ENCODE results near the gene AP2A2. TPM values are rescaled to one million over a fixed set of nuclear protein-coding genes. Genes with fewer than 3 reads are reported as not detected.

Gene AP2A2
- total RNA-seq, 1 experiment from 2014 or later, result 47.1 TPM

DNA sequence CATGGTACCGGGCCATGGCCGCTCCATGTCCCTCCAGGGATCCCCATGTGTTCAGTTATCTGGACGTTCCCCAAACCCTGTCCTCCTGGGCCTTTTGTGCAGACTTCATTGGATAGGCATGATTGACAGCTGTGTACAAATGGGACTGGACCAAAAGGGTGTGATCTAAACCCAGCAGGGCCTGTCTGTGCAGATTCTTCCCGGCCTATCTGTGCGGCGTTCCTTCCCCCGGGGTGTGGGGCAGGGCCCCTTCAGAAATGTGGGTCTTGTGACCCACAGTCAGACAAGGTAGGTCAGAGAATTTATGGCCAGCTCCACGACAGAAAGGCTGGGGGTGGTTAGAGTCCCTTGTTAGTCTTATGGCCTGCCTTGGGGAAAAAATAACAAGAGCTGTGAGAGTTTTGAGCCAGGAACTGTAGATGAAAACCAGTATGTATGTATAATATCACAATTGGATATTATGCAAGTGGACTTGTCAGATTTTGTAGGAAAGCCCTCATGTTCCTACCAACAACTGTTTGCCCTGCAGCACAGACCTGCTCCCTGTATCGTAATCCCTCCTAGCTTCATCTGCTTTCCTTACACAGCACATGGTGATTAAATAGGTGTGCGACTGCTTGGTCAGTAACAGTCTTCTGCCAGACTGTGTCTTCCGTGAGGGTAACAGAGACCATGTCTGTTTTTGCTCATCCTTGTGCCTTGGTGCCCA is 31.7 kb downstream of the AP2A2 start:
- H3K27ac Mint-ChIP-seq, result peak overlapping the region; percentile 68
- peaks cover 36% of the 10 kb centered on the region for H3K4me1 Mint-ChIP-seq
- no peaks in the 10 kb centered on the region for H3K9me3 Mint-ChIP-seq
- POLR2A ChIA-PET, result no interaction called here
- peaks cover 17% of the 10 kb centered on the region for H3K36me3 Mint-ChIP-seq
- TF ChIP-seq, protein P1, sequence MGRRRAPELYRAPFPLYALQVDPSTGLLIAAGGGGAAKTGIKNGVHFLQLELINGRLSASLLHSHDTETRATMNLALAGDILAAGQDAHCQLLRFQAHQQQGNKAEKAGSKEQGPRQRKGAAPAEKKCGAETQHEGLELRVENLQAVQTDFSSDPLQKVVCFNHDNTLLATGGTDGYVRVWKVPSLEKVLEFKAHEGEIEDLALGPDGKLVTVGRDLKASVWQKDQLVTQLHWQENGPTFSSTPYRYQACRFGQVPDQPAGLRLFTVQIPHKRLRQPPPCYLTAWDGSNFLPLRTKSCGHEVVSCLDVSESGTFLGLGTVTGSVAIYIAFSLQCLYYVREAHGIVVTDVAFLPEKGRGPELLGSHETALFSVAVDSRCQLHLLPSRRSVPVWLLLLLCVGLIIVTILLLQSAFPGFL (CRISPR knock-in tag; IDR thresholded peaks at IDR 0.05; ENCODE audit: borderline replicate concordance), result no peak
- TF ChIP-seq, protein P2, sequence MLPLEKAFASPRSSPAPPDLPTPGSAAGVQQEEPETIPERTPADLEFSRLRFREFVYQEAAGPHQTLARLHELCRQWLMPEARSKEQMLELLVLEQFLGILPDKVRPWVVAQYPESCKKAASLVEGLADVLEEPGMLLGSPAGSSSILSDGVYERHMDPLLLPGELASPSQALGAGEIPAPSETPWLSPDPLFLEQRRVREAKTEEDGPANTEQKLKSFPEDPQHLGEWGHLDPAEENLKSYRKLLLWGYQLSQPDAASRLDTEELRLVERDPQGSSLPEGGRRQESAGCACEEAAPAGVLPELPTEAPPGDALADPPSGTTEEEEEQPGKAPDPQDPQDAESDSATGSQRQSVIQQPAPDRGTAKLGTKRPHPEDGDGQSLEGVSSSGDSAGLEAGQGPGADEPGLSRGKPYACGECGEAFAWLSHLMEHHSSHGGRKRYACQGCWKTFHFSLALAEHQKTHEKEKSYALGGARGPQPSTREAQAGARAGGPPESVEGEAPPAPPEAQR (CRISPR knock-in tag; IDR thresholded peaks at IDR 0.05), result no peak
- no peak for DNase-seq (ENCODE audit: low spot score)
- no peak for ATAC-seq
- CTCF ChIA-PET, result interaction anchor here (1.0 to 1.7 kb wide), 2 partner anchors 12 to 37 kb away, joined by 3 to 6 read pairs; no protein-coding TSS in a partner anchor
- H3K27me3 Mint-ChIP-seq (ENCODE audit: low read depth), result no peaks in the 10 kb centered on the region
- no peak overlapping the region for H3K4me3 Mint-ChIP-seq

DNA sequence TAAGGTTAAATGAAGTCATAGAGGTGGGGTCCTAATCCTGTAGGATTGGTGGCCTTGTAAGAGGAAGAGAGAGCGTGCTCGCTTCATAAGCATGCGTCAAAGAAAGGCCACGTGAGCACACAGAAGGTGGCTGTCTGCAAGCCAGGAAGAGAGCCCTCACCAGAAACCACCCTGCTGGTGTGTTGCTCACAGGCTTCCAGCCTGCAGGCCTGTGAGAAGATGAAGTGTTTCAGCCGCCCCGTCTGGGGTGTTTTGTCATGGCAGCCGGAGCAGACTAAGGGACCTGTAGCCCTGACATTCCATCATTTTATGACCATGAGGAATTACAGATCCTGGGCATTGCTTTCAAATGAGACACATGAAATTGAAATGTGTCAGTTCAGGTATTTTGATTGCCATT is 32.4 kb downstream of the AP2A2 start:
- CTCF ChIA-PET, result interaction anchor here (1.7 kb wide), 1 partner anchor 13 kb away, joined by 6 read pairs; no protein-coding TSS in a partner anchor
- POLR2A ChIA-PET, result no interaction called here
- TF ChIP-seq, protein P3, sequence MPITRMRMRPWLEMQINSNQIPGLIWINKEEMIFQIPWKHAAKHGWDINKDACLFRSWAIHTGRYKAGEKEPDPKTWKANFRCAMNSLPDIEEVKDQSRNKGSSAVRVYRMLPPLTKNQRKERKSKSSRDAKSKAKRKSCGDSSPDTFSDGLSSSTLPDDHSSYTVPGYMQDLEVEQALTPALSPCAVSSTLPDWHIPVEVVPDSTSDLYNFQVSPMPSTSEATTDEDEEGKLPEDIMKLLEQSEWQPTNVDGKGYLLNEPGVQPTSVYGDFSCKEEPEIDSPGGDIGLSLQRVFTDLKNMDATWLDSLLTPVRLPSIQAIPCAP (CRISPR knock-in tag; IDR thresholded peaks at IDR 0.05), result no peak
- TF ChIP-seq, protein P4, sequence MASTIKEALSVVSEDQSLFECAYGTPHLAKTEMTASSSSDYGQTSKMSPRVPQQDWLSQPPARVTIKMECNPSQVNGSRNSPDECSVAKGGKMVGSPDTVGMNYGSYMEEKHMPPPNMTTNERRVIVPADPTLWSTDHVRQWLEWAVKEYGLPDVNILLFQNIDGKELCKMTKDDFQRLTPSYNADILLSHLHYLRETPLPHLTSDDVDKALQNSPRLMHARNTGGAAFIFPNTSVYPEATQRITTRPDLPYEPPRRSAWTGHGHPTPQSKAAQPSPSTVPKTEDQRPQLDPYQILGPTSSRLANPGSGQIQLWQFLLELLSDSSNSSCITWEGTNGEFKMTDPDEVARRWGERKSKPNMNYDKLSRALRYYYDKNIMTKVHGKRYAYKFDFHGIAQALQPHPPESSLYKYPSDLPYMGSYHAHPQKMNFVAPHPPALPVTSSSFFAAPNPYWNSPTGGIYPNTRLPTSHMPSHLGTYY (CRISPR knock-in tag; IDR thresholded peaks at IDR 0.05), result no peak
- TF ChIP-seq SP1 (CRISPR knock-in tag; conservative IDR thresholded peaks at IDR 0.05), result no peak
- no peak for TF ChIP-seq RORB (CRISPR knock-in tag; IDR thresholded peaks at IDR 0.05)
- TF ChIP-seq, protein P5, sequence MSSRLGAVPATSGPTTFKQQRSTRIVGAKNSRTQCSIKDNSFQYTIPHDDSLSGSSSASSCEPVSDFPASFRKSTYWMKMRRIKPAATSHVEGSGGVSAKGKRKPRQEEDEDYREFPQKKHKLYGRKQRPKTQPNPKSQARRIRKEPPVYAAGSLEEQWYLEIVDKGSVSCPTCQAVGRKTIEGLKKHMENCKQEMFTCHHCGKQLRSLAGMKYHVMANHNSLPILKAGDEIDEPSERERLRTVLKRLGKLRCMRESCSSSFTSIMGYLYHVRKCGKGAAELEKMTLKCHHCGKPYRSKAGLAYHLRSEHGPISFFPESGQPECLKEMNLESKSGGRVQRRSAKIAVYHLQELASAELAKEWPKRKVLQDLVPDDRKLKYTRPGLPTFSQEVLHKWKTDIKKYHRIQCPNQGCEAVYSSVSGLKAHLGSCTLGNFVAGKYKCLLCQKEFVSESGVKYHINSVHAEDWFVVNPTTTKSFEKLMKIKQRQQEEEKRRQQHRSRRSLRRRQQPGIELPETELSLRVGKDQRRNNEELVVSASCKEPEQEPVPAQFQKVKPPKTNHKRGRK (CRISPR knock-in tag; IDR thresholded peaks at IDR 0.05; ENCODE audit: borderline replicate concordance), result no peak
- TF ChIP-seq, protein P6, sequence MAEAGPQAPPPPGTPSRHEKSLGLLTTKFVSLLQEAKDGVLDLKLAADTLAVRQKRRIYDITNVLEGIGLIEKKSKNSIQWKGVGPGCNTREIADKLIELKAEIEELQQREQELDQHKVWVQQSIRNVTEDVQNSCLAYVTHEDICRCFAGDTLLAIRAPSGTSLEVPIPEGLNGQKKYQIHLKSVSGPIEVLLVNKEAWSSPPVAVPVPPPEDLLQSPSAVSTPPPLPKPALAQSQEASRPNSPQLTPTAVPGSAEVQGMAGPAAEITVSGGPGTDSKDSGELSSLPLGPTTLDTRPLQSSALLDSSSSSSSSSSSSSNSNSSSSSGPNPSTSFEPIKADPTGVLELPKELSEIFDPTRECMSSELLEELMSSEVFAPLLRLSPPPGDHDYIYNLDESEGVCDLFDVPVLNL (CRISPR knock-in tag; IDR thresholded peaks at IDR 0.05; ENCODE audit: borderline replicate concordance, low read depth), result no peak
- TF ChIP-seq, protein P7, sequence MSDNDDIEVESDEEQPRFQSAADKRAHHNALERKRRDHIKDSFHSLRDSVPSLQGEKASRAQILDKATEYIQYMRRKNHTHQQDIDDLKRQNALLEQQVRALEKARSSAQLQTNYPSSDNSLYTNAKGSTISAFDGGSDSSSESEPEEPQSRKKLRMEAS (CRISPR knock-in tag; IDR thresholded peaks at IDR 0.05), result no peak
- no peak for TF ChIP-seq ZNF423 (CRISPR knock-in tag; IDR thresholded peaks at IDR 0.05)
- TF ChIP-seq, protein P8, sequence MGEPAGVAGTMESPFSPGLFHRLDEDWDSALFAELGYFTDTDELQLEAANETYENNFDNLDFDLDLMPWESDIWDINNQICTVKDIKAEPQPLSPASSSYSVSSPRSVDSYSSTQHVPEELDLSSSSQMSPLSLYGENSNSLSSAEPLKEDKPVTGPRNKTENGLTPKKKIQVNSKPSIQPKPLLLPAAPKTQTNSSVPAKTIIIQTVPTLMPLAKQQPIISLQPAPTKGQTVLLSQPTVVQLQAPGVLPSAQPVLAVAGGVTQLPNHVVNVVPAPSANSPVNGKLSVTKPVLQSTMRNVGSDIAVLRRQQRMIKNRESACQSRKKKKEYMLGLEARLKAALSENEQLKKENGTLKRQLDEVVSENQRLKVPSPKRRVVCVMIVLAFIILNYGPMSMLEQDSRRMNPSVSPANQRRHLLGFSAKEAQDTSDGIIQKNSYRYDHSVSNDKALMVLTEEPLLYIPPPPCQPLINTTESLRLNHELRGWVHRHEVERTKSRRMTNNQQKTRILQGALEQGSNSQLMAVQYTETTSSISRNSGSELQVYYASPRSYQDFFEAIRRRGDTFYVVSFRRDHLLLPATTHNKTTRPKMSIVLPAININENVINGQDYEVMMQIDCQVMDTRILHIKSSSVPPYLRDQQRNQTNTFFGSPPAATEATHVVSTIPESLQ (CRISPR knock-in tag; IDR thresholded peaks at IDR 0.05), result no peak
- no peak for TF ChIP-seq TEAD4 (CRISPR knock-in tag; IDR thresholded peaks at IDR 0.05)
- TF ChIP-seq SMAD4 (CRISPR knock-in tag; IDR thresholded peaks at IDR 0.05), result no peak
- TF ChIP-seq, protein P9, sequence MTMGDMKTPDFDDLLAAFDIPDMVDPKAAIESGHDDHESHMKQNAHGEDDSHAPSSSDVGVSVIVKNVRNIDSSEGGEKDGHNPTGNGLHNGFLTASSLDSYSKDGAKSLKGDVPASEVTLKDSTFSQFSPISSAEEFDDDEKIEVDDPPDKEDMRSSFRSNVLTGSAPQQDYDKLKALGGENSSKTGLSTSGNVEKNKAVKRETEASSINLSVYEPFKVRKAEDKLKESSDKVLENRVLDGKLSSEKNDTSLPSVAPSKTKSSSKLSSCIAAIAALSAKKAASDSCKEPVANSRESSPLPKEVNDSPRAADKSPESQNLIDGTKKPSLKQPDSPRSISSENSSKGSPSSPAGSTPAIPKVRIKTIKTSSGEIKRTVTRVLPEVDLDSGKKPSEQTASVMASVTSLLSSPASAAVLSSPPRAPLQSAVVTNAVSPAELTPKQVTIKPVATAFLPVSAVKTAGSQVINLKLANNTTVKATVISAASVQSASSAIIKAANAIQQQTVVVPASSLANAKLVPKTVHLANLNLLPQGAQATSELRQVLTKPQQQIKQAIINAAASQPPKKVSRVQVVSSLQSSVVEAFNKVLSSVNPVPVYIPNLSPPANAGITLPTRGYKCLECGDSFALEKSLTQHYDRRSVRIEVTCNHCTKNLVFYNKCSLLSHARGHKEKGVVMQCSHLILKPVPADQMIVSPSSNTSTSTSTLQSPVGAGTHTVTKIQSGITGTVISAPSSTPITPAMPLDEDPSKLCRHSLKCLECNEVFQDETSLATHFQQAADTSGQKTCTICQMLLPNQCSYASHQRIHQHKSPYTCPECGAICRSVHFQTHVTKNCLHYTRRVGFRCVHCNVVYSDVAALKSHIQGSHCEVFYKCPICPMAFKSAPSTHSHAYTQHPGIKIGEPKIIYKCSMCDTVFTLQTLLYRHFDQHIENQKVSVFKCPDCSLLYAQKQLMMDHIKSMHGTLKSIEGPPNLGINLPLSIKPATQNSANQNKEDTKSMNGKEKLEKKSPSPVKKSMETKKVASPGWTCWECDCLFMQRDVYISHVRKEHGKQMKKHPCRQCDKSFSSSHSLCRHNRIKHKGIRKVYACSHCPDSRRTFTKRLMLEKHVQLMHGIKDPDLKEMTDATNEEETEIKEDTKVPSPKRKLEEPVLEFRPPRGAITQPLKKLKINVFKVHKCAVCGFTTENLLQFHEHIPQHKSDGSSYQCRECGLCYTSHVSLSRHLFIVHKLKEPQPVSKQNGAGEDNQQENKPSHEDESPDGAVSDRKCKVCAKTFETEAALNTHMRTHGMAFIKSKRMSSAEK (CRISPR knock-in tag; IDR thresholded peaks at IDR 0.05; ENCODE audit: borderline replicate concordance), result no peak
- TF ChIP-seq, protein P10, sequence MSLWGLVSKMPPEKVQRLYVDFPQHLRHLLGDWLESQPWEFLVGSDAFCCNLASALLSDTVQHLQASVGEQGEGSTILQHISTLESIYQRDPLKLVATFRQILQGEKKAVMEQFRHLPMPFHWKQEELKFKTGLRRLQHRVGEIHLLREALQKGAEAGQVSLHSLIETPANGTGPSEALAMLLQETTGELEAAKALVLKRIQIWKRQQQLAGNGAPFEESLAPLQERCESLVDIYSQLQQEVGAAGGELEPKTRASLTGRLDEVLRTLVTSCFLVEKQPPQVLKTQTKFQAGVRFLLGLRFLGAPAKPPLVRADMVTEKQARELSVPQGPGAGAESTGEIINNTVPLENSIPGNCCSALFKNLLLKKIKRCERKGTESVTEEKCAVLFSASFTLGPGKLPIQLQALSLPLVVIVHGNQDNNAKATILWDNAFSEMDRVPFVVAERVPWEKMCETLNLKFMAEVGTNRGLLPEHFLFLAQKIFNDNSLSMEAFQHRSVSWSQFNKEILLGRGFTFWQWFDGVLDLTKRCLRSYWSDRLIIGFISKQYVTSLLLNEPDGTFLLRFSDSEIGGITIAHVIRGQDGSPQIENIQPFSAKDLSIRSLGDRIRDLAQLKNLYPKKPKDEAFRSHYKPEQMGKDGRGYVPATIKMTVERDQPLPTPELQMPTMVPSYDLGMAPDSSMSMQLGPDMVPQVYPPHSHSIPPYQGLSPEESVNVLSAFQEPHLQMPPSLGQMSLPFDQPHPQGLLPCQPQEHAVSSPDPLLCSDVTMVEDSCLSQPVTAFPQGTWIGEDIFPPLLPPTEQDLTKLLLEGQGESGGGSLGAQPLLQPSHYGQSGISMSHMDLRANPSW (CRISPR knock-in tag; conservative IDR thresholded peaks at IDR 0.05; ENCODE audit: low read depth), result no peak

More for the DNA sequence above, 32.4 kb downstream of the AP2A2 start:
- peak overlapping the region; percentile 68 for H3K27ac Mint-ChIP-seq
- H3K4me3 Mint-ChIP-seq, result no peak overlapping the region
- no peaks in the 10 kb centered on the region for H3K27me3 Mint-ChIP-seq (ENCODE audit: low read depth)
- DNase-seq (ENCODE audit: low spot score) (no peak), ATAC-seq (no peak)
- H3K36me3 Mint-ChIP-seq, result peaks cover 21% of the 10 kb centered on the region
- H3K4me1 Mint-ChIP-seq, result peaks cover 29% of the 10 kb centered on the region
- H3K9me3 Mint-ChIP-seq, result no peaks in the 10 kb centered on the region

All from WTC11 (cell line).